AG08396 (cell line): Measurements from ENCODE around the gene NKAPD1.
"Not testable (repeated sequence)": the region's sequence is repeated elsewhere in the genome, so short reads cannot be mapped to it uniquely, and the experiment has no call there.

Experiments
- DNase-seq: peaks from one replicate; pipeline ENCODE4 v3.0.0; 2012; ENCODE audit warnings: low spot score, mixed read lengths

The NKAPD1 gene

GRCh38 chr11:112086422-112087191 is 12.5 kb downstream of the NKAPD1 start, which contains the start of the genes SDHD and TIMM8B:
SDHD (plus strand) TSS chr11:112086873; CDS start chr11:112086908, 35 bp downstream.
TIMM8B (minus strand) TSS chr11:112086756; CDS start chr11:112086723, 33 bp downstream.
- DNase-seq: peak; percentile 95

DNA sequence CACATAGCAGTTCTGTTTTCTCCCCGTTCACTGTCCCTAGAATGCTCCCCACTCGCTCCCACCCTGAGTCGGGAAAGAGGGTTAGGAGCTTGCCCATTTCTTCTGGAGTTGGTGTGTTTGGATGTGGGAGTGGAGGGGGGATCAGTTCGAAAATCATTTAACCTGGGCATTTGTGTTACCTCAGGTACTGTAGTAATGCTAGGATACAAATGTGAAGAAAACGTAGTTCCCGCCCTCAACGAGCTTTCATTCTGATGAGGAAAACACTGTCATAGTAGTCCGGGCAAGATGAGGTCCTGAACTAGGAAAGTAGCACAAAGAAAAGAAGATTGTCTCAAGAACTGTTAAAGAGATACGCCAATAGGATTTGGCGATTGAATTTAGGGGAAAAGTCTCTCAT is 13.1 kb downstream of the NKAPD1 start:
- DNase-seq: peak; percentile 11

- DNase-seq: not testable (repeated sequence)
These were observed 21.2 kb downstream of the NKAPD1 start for GRCh38 chr11:112095302-112095701.

DNA sequence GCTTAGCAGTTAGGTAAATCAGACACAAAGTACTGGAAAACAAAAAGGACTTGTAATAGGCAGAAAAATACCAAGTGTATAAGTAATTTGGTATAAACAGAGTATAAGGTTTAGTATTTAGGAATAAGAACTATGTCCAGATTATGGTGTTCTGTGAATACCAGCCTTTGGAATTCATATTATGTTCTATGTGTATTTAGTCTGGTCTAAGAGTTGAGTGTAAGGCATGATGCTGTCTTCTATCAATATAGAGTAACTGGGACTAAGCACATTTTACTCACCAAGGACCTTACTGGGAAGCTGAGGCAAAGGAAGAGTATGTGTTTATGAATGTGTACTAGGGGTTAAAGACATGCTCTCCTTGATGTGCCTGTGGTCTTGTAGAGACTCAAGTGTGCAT is 22.1 kb downstream of the NKAPD1 start:
- DNase-seq: peak; percentile 15

DNA sequence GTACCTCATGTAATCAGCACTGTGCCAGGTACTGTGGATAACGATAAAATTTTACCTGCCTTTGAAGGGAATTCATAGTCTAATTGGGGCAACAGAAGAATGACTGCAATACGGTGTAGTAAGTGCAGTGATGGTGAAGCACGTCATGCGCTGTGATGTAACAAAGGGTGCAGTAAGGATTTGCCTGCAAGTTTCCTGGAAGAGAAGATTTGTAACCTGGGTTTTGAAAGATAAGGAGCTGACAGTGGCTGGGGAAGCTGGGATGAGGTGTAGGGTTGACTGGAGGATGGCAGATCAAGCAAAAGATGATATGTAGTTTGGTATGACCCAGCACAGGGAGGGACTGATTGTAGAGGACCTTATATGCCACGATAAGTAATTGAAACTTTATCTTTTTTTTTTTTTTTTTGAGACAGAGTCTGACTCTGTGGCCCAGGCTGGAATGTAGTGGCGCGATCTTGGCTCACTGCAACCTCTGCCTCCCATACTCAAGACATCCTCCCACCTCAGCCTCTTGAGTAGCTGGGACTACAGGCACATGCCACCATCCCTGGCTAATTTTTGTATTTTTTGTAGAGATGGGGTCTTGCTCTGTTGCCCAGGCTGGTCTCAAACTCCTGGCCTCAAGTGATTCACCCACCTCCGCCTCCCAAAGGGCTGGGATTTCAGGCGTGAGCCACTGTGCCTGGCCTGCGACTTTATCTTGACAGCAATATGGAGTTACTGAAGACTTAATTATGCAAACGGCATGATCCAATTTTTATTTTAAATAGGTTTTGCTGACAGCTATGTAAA is 23.8 kb downstream of the NKAPD1 start:
- DNase-seq: no peak

DNA sequence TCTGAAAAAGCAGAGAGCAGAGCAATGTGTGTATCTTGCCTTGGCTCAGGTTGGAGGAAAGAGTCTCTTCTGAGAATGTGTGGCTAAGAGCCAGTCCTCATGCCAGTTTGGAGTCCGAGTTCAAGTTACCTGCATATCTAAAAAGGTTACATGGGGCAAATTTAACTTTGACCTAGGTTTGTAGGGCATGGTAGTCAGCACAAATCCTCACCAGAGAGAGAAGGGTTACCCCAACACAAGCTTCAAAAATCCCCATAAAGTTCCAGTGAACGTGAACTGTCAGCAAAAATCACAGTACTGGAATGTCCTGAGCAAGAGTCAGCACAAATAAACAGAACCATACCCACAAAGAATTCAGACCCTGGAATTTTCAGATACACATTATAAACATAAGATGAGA is 26.4 kb downstream of the NKAPD1 start:
- DNase-seq: peak; percentile 44

DNA sequence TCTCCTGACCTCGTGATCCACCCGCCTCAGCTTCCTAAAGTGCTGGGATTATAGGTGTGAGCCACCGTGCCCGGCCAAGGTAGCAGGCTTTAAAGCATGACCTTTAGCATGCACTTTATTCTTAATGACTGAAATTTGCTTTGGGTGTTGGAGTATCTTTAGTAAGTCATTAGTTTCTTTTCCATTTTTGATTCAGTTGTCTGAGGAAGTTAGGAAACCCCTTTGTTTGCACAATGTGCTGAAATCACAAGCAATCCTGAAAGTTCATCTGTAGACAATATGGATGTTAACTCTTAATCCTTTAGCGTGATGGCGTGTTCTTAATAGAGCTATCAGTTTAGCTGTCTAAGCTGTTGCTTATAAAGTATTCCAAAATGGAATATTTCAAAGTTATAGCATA is 29.3 kb downstream of the NKAPD1 start:
- no peak for DNase-seq

DNA sequence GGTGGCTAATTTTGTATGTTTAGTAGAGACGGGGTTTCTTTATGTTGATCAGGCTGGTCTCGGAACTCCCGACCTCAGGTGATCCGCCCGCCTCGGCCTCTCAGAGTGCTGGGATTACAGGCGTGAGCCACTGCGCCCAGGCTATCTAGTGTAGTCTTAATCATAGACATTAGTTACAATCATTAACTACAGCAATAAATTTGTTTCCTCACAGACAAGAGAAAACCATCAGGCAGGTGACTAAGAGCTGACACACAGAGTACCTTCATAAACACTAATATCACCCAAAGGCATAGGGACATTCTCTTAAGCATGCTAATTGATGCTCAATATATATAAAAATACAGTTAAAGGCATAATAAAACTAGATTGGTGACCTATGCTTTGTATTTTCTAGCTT is 32.0 kb downstream of the NKAPD1 start:
- no peak for DNase-seq

- peak; percentile 53 for DNase-seq
These were observed 39.7 kb downstream of the NKAPD1 start for GRCh38 chr11:112113539-112114457.

DNA sequence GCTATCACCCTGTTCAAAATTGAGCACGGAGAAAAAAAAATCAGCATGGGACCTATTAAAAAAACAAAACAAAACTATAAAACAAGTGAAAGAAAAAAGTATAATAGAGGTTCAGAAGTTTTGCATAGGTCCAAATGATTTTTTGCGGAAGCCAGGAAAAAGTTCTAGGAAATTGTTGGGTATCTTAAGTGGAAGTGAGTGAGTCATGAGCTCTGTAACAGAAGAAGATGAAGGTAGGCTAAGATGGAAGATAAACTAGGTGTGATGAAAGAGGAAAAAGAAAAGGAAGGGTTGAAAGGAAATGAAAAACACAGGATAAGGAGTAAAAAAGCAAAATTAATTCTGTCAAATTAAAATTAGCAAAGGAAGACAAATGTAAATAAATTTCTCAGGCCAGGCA is 40.4 kb downstream of the NKAPD1 start:
- DNase-seq: no peak

- DNase-seq: no peak
These were observed 41.3 kb downstream of the NKAPD1 start for GRCh38 chr11:112115386-112115785.

- no peak for DNase-seq
These were observed 44.1 kb downstream of the NKAPD1 start for GRCh38 chr11:112118176-112118575.

- no peak for DNase-seq
These were observed 48.0 kb downstream of the NKAPD1 start for GRCh38 chr11:112121981-112122615.

- no peak for DNase-seq
These were observed 49.0 kb downstream of the NKAPD1 start for GRCh38 chr11:112123129-112123528.

DNA sequence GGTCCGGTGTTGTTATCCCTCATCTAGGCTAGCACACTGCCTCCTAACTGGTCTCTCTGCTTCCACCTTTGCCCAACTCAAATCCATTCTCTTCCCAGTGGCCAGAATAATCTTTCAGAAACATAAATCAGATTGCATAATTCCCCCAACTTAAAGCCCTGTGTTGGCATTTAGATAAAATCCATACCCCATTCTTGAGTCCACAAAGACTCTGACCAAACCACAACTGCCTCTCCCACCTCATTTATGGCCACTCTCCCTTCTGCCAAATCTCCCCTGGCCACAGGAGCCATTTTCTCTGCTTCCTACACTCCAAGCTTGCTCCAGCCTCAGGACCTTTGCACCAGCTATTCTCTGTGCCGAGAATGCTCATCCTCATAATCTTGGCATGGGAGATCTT is 53.0 kb downstream of the NKAPD1 start:
- DNase-seq: no peak

DNA sequence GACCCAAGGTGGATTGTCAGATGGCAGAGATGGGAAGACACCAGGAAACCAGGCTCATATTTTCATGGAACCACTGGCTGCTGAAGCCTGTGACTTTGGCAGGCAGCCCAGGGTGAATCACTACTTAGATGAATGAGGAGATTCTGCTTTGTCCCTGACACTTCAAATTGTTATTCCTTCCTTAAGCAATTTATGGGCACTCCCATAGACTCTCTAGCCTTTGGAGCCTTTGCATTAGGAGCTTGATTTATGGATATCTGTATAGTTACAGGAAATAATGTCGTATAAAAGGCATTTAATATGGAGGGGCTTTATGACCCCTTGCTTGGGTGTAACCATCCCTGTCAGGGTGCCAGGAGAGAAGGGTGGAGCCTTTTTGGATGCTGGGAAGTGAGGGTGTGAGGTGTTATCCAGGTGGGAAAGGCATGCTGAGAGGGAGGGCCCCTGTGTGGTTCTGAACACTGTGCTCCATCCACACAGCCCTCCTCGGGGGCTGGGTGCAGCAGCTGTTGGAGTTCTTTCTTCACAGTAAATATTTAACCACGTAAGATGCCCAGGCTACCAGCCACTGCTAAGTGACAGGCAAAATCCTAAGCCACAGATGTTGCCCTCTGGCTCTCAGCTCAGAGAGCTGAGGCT is 54.5 kb downstream of the NKAPD1 start:
- peak; percentile 67 for DNase-seq

DNA sequence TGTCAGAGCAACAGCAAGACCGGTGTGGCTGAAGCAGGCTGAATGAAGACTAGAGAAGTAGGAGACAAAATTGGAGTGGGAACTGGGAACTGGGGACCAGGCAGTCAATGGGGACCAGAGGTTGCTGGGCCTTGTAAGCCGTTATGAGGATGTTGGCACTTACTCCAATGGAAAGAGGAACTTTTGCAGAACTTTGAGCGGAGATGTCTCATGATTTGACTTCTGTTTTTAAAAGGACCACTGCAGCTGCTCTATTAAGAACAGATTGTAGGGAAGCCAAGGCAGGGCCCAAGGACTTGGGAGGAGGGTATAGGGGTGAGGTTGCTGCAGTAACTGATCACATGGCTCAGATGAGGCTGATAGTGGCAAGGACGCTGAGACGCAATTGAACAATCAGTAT is 55.6 kb downstream of the NKAPD1 start:
- DNase-seq: no peak

DNA sequence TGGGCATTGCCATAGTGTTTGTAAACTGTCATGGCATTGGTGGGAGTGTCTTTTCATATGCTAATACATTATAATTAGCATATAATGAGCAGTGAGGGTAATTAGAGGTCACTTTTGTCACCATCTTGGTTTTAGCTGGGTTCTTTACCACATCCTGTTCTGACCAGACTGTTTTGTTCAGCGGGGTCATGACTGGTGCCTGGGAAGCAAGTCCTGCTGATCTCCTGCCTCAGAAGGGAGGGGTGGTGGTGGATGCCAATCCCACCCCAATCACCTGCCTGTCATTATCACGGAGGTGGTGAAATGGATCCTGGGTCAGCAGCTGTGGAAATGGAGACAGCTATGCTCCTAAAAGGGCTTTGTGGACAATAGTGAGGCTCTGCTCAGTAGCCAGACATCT is 58.6 kb downstream of the NKAPD1 start:
- DNase-seq: no peak

DNA sequence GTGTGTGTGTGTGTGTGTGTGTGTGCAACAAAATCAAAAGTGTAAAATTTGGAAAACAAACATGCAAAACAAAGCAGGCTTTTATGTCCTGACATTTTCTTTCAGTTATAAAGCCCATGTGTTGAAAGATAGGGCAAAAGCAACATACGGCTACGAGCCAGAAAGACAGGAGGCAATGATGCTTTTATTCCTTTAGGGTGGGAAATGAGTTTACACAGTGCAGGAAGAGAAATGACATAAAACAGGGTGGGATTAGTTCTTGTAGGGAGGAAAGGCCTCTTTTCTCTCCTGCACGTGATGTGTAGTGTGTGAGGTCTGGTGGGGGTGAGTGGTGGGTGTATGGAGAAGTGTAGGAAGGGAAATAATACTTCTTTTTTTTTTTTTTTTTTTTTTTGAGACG is 60.4 kb downstream of the NKAPD1 start:
- DNase-seq: no peak
